SJSA1 (cell line): ENCODE measurements around the gene PMAIP1. TPM values are rescaled to one million over a fixed set of nuclear protein-coding genes. Genes with fewer than 3 reads are reported as not detected.
A peak's percentile ranks its signal among the peaks of the same experiment; 100 is the strongest.

Source experiments
- DNase-seq, 2 experiments: peaks; one replicate each; pipeline ENCODE4 v3.0.0-alpha.2; 2015 to 2020; ENCODE audit warnings: low spot score in 2 of 2, low read depth in 1 of 2
- H3K27ac ChIP-seq: fragments of 250-450 bp; sonication (Bioruptor Pico); 2 replicates; pipeline ENCODE4 v1.5.1; 2020; ENCODE audit warnings: mild to moderate bottlenecking, moderate library complexity
- H3K27me3 ChIP-seq: fragments of 250-450 bp; sonication (Bioruptor Pico); replicated peaks from 2 replicates; pipeline ENCODE4 v1.5.1; 2020; ENCODE audit warnings: mild to moderate bottlenecking, moderate library complexity
- H3K36me3 ChIP-seq: fragments of 250-450 bp; sonication (Bioruptor Pico); 2 replicates; pipeline ENCODE4 v1.5.1; 2020; ENCODE audit warnings: mild to moderate bottlenecking
- H3K4me1 ChIP-seq: fragments of 250-450 bp; sonication (Bioruptor Pico); replicated peaks from 2 replicates; pipeline ENCODE4 v1.6.1; 2021; ENCODE audit warnings: mild to moderate bottlenecking
- H3K4me3 ChIP-seq: fragments of 250-450 bp; sonication (Bioruptor Pico); 2 replicates; pipeline ENCODE4 v1.5.1; 2020; ENCODE audit warnings: mild to moderate bottlenecking
- H3K9me3 ChIP-seq: fragments of 250-450 bp; sonication (Bioruptor Pico); replicated peaks from 2 replicates; pipeline ENCODE4 v1.5.1; 2020; ENCODE audit warnings: mild to moderate bottlenecking
- total RNA-seq: library from RNA; depleted of rRNA; stranded (reverse); fragments of >200 nt; shearing (Covaris generic); gene quantifications from 2 replicates; pipeline ENCODE4 v1.2.3, GENCODE V29; 2014

Gene PMAIP1
- total RNA-seq, 1 experiment from 2014 or later: 31.7 TPM

DNA sequence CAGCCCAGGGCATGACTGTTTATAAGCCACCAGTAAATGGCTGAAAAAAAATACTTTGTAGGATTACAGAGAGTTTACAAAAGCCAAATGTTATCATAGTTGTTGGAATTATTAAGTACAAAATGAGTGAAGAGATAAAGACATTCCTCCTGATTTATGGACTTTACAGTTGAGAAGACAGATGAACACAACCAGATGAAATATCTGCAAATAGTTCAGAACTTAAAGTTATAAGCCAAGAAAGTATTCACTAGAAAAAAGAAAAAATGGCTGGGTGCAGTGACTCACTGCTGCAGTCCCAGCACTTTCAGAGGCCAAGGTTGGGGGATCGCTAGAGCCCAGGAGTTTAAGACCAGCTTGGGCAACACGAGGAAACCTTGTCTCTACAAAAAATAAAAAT is 11.2 kb downstream of the PMAIP1 start:
- DNase-seq: no peak
- no peak overlapping the region for H3K27ac ChIP-seq
- no peaks in the 10 kb centered on the region for H3K27me3 ChIP-seq
- peaks cover 62% of the 10 kb centered on the region for H3K4me1 ChIP-seq
- peaks cover 3% of the 10 kb centered on the region; the same call in 1 of the 2 replicates for H3K9me3 ChIP-seq
- no peaks in the 10 kb centered on the region for H3K36me3 ChIP-seq
- no peak overlapping the region for H3K4me3 ChIP-seq

DNA sequence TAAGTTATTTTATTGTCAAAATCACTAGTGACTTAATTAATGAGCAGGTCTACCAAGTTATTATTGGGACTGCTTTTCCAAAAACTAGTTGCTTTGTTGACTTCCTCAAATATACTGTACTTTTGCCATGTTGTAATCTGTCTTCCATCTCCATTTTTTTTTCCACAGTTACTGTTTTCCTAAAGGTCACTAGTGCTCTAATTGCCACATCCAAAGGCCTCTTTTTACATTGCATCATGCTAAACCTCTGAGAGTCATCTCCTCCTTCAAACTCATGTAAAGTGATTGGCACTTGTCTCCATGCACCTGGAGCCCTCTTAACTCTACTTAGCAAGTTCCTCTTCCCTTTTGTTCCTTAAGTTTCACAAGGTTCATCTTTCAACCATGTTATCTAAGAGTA is 11.8 kb downstream of the PMAIP1 start:
- Histone ChIP-seq H3K27me3 (no peaks in the 10 kb centered on the region), H3K36me3 (no peaks in the 10 kb centered on the region), H3K9me3 (peaks cover 3% of the 10 kb centered on the region; the same call in 1 of the 2 replicates), H3K4me1 (peaks cover 62% of the 10 kb centered on the region), H3K4me3 (no peak overlapping the region), H3K27ac (no peak overlapping the region)
- DNase-seq: no peak

DNA sequence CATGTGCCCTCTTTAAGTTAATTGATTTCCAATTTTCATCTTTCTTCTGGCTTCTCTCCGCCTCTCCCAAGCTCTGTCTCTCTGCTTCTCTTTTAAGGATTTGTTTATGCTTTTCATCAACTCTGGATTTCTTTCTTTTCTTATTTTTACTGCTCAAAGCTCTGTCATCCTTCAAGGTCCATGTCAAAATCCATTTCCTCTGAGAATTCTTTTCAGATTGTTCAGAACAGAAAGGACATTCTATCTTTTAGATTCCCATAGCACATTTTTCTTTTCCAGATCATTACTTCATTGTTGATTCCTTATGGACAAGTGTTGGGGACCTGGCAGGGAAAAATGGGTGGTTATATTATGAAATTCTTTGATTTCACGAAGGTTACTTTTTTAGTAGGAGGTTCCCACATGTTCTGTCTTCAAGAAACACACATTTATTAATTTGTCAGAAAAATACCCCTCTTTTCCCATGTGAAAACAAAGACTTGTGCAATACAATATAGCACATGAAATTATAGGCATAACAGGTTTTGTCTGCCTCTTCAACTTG is 12.3 kb downstream of the PMAIP1 start:
- peaks cover 3% of the 10 kb centered on the region; the same call in 1 of the 2 replicates for H3K9me3 ChIP-seq
- no peak overlapping the region for H3K4me3 ChIP-seq
- no peak overlapping the region for H3K27ac ChIP-seq
- peaks cover 62% of the 10 kb centered on the region for H3K4me1 ChIP-seq
- no peak for DNase-seq
- no peaks in the 10 kb centered on the region for H3K36me3 ChIP-seq
- no peaks in the 10 kb centered on the region for H3K27me3 ChIP-seq

DNA sequence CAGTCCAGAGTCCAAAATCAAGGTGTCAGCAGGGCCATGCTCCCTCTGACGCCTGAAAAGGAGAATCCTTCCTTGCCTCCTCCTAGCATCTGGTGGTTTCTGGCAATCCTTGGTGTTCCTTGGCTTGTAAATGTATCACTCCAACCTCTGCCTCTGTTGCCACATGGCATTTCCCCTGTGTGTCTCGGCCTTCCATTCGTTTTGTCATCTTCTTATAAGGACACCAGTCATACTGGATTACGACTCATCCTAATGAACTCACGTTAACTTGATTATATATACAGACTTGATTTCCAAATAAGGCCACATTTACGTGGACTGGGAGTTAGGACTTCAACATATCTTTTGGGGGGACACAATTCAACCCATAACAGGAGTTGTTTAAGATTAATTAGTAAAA is 15.8 kb downstream of the PMAIP1 start:
- no peak overlapping the region for H3K27ac ChIP-seq
- H3K4me3 ChIP-seq: no peak overlapping the region
- H3K36me3 ChIP-seq: no peaks in the 10 kb centered on the region
- peaks cover 3% of the 10 kb centered on the region; the same call in 1 of the 2 replicates for H3K9me3 ChIP-seq
- peak in 1 of 2 experiments; percentile 20 for DNase-seq
- no peaks in the 10 kb centered on the region for H3K27me3 ChIP-seq
- H3K4me1 ChIP-seq: peaks cover 53% of the 10 kb centered on the region

DNA sequence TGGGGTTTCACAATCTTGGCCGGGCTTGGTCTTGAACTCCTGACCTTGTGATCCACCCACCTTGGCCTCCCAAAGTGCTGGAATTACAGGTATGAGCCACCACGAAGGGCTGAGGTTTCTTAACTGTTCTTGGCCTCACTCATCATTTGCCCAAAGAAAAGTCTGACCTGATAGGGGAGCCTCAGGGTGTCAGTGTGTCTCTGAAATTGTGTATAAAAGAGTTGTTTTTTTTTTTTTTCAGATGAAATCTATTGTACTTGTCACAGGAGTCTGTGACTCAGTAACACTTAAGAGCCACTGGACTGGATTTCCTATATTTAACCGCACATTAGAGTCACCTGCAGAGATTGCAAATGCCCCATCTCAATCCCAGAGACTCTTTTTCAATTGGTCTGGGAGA is 16.9 kb downstream of the PMAIP1 start:
- H3K9me3 ChIP-seq: peaks cover 3% of the 10 kb centered on the region; the same call in 1 of the 2 replicates
- H3K27me3 ChIP-seq: no peaks in the 10 kb centered on the region
- no peak overlapping the region for H3K27ac ChIP-seq
- H3K36me3 ChIP-seq: no peaks in the 10 kb centered on the region
- DNase-seq: peak in 1 of 2 experiments; percentile 22
- H3K4me3 ChIP-seq: no peak overlapping the region
- peaks cover 47% of the 10 kb centered on the region for H3K4me1 ChIP-seq

DNA sequence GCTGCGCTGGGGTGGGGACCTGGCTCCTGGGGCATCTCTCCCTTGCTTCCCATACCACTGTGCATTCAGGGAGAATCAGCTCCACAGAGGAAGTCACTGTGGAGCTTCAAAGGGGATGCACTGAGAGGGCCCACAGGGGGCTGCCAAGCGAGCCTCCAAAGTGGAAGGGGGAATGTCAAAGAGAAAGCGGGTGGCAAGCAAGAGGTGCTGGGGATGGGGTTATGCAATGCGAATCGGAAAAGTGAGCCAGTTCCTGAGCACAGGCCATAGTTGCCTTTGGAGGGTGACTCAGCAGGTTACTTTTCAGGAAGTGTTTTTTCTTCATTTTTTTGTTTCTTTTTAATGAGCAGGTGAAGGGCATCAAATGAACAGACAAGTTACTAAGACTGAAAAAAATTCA is 17.6 kb downstream of the PMAIP1 start:
- H3K4me1 ChIP-seq: peaks cover 47% of the 10 kb centered on the region
- H3K9me3 ChIP-seq: peaks cover 3% of the 10 kb centered on the region; the same call in 1 of the 2 replicates
- no peak overlapping the region for H3K4me3 ChIP-seq
- no peaks in the 10 kb centered on the region for H3K27me3 ChIP-seq
- no peaks in the 10 kb centered on the region for H3K36me3 ChIP-seq
- no peak overlapping the region for H3K27ac ChIP-seq
- DNase-seq: peak in 1 of 2 experiments; percentile 19

DNA sequence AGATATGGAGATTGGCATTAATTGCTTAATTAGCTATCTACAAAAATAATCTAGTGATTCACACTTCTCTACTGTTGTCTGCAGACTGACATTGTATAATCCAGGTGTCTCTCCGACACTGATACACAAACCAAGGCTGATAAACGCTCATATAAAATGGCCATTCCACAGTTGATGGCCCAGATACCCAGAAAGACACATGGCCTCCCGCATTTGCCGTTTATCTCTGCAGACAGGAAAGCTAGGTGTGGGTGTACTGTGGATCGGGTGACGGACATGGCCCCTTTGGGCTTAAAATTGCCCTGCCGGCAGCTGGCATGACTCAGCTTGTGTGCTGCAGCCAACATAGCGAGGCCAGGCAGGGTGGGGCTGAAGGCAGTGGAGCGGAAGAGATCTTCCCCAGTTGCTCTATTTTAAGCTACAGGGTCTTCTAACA is 18.5 kb downstream of the PMAIP1 start:
- no peak overlapping the region for H3K4me3 ChIP-seq
- H3K9me3 ChIP-seq: no peaks in the 10 kb centered on the region
- peak; percentile 53 to 72 for DNase-seq
- no peaks in the 10 kb centered on the region for H3K36me3 ChIP-seq
- H3K4me1 ChIP-seq: peaks cover 49% of the 10 kb centered on the region
- H3K27me3 ChIP-seq: no peaks in the 10 kb centered on the region
- peak overlapping the region; percentile 44 for H3K27ac ChIP-seq

DNA sequence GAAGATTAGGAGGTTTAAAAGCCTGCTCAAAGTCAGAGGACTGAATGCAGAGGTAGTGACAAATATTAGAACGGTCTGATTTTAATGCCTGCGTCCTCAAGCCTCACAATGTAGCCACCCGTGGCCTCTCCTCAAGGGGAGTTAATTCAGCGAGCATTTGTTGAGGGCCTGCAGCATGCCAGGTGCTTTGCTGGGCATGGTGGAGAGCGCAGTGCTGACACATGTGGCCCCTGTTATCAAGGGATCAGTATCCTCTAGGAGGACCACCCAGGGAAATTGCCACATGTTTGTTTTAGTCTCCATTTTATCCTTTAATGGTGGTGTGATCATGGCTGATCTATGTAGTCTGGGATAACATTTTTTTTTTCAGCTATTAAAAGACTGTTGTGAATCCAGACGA is 19.2 kb downstream of the PMAIP1 start:
- peak; percentile 50 for DNase-seq

DNA sequence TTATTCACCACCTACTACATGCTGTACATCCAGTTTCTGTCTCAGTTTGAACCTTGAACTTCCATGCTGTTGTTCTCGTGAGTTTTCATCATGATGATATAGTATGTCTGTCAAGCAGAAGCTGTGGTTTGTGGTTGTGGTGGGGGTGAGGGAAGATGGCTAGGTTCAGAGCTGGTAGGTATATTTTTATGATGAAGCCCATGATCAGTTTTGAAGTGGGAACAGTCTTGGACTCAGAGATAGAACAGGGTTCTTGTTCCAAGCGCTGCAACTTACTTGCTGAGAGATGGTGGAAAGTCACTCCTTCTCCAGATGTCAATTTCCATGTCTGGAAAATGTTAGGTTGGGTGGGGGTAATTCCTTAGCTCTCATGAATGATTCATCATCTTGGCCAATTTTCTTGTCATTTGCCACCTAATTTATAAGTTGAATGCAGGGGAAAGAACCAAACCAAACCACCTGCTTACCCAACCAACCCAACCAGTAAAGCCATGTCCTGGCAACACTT is 21.6 kb downstream of the PMAIP1 start:
- Histone ChIP-seq H3K27ac (no peak overlapping the region), H3K27me3 (no peaks in the 10 kb centered on the region), H3K4me3 (no peak overlapping the region), H3K9me3 (no peaks in the 10 kb centered on the region), H3K4me1 (peaks cover 32% of the 10 kb centered on the region), H3K36me3 (no peaks in the 10 kb centered on the region)
- peak in 1 of 2 experiments; percentile 10 for DNase-seq

More for the DNA sequence above, 19.2 kb downstream of the PMAIP1 start:
- H3K4me1 ChIP-seq: peaks cover 47% of the 10 kb centered on the region
- no peaks in the 10 kb centered on the region for H3K27me3 ChIP-seq
- no peak overlapping the region for H3K4me3 ChIP-seq
- no peaks in the 10 kb centered on the region for H3K36me3 ChIP-seq
- no peaks in the 10 kb centered on the region for H3K9me3 ChIP-seq
- H3K27ac ChIP-seq: peak overlapping the region; percentile 44; the same call in 1 of the 2 replicates

DNA sequence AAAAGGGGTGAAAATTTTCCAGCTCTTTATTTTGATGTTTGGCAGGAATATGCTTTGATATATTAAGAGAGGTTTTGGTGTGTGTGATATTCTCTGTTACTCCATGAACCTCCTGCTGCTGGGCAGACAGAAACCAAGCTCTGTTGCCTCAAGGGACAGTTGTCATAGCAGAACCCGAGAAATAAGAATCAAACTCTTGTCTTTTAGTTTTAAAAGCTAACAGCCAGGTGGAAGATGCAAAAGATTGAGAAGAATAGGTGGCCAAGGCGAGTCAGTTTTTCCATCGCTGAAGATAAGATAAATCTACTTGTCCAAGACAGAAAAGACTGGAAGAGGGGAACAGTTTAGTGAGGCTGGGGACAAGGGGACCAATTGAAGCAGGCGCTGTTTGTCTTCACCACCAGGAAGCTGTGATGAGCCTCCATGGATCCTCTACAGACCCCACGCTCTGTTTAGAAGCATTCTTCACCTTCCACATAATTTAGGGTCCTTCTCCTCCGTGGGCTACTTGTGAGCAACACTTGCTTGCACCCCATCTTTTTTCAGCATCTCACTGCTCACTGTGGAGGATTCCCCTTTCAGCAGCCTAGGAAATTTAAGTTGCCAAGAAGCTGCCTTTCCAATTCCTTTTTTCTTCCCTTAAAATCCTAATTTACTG is 23.9 kb downstream of the PMAIP1 start:
- no peak overlapping the region for H3K4me3 ChIP-seq
- no peaks in the 10 kb centered on the region for H3K36me3 ChIP-seq
- DNase-seq: peak in 1 of 2 experiments; percentile 5
- H3K4me1 ChIP-seq: peaks cover 14% of the 10 kb centered on the region
- H3K27ac ChIP-seq: no peak overlapping the region
- no peaks in the 10 kb centered on the region for H3K9me3 ChIP-seq
- H3K27me3 ChIP-seq: no peaks in the 10 kb centered on the region

DNA sequence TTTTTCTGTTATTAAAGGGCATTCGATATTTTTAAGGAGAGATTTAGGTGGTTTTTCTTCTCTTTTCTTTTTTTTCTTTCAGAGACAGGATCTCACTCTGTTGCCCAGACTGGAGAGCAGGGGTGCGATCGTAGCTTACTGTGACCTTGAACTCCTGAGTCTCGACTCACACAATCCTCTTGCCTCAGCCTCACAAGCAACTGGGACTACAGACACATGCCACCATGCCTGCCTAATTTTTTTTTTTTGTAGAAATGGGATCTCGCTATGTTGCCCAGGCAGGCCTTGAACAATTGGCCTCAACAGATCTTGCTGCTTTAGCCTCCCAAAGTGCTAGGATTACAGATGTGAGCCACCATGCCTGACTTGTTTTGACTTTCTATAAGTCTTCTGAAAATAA is 26.3 kb downstream of the PMAIP1 start:
- no peaks in the 10 kb centered on the region for H3K36me3 ChIP-seq
- DNase-seq: peak in 1 of 2 experiments; percentile 11
- no peak overlapping the region for H3K27ac ChIP-seq
- no peak overlapping the region for H3K4me3 ChIP-seq
- H3K4me1 ChIP-seq: 0 out of 2 replicates have a peak, but pooled peaks cover 3% of the 10 kb centered on the region
- H3K27me3 ChIP-seq: no peaks in the 10 kb centered on the region
- no peaks in the 10 kb centered on the region for H3K9me3 ChIP-seq

DNA sequence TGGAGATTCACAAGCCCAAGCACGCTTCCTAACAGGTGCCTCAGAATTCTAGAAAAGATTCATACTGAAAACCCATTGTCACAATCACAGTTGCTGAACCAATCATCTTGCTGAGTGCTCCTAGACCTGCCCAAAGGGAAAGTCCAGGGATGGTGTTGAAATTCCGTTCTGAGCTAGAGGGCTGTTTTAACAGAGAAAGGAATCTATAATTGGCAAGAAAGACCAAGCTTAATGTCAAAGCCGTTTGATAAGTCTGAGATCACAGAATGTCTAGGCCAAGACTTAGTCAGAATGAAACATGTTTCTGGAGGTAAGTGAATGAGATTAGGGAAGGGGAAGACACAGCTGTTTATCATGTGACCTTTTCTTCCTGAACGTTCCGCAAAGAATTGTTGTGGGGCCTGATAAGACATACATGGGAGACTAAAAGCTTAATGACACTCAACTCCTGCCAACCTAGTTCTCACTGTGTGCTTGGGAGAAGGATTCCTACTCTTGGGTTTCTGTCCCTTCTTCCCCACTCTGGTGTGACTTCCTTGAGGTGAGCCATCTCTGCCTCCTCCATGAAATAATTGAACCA is 27.5 kb downstream of the PMAIP1 start:
- DNase-seq: no peak
- Histone ChIP-seq H3K4me3 (no peak overlapping the region), H3K27ac (no peak overlapping the region), H3K9me3 (no peaks in the 10 kb centered on the region), H3K27me3 (no peaks in the 10 kb centered on the region), H3K36me3 (no peaks in the 10 kb centered on the region), H3K4me1 (0 out of 2 replicates have a peak, but pooled peaks cover 3% of the 10 kb centered on the region)

DNA sequence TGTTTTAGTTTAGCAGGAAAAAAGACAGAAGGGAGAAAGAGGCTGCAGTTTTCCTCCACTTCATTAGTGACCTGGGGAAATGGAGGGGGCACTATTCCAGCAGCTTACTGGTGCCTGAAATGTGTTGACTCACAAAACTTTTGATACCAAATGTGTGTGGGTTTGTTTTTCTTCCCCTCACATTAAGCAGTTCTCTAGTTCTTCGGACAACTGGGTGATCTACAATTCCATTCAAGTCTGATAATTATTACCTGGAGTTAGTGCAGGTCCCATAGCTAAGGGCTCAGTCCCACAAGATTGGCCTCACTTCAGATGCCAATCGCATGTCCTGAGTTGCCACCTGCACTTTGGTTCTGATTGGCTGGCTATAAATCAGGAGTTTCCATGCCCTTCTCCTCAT is 28.4 kb downstream of the PMAIP1 start:
- no peaks in the 10 kb centered on the region for H3K36me3 ChIP-seq
- no peaks in the 10 kb centered on the region for H3K9me3 ChIP-seq
- no peak for DNase-seq
- no peak overlapping the region for H3K4me3 ChIP-seq
- no peak overlapping the region for H3K27ac ChIP-seq
- no peaks in the 10 kb centered on the region for H3K4me1 ChIP-seq
- H3K27me3 ChIP-seq: no peaks in the 10 kb centered on the region
